Central memory CD4-positive, alpha-beta T cell (primary cell): ENCODE measurements around the gene SENP7.
A peak's percentile ranks its signal among the peaks of the same experiment; 100 is the strongest.

Experiments
- DNase-seq: peaks from one replicate; pipeline ENCODE4 v3.0.0; 2022

The SENP7 gene

GRCh38 chr3:101423984-101424888, 88.8 kb downstream of the SENP7 start:
- DNase-seq = no peak

GRCh38 chr3:101418851-101419250, 94.2 kb downstream of the SENP7 start:
- DNase-seq = no peak

DNA sequence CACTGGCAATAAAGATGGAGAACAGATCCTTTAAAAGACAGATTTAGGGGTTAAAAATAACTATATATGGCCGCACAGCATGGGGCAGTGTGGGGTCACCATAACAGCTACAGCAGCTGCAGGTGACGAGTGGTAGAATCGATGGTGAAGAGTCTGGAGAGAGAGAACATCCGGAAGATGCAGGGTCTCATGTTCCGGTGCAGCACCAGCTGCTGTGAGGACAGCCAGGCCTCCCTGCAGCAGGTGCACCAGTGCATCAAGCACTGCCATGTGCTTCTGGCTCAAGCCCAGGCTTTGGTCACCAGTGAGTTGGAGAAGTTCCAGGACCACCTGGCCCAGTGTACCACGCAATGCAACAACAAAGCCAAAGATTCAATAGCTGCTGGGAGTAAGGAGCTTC, 98.9 kb downstream of the SENP7 start:
- no peak for DNase-seq

DNA sequence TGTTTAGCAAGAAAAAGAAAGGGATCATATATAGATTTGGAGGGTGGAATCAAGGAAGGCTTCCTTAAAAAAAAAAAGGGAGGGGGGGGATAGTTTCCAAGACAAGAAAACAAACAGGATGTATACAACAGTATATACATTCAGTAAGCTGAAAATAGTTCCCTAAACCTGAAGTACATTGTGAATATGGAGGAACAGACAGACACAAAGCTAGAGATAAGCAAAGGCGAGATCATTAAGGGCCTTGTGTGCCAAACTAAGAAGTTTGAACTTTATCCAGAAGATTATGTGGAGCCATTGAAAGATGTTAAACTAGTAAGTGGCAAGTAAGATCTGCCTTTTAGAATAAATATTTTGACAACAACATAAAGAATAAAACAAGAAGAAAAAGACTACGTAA, 99.4 kb downstream of the SENP7 start:
- no peak for DNase-seq

DNA sequence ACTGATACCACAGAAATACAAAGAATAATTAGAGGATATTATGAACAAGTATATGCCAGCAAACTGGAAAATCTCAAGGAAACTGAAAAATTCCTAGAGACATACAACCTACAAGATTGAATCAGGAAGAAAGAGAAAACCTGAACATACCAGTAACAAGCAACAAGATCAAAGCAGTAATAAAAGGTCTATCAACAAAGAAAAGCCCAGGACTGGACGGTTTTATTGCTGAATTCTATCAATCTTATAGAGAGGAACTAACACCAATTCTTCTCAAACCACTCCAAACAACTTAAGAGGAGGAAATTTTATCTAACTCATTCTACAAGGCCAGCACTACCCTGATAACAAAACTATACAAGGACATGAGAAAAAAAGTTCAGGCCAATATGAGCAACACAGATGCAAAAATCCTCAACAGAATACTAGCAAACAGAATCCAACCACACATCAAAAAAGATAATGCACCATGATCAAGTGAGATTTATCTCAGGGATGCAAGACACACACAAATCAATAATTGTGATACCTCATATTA, 121.5 kb downstream of the SENP7 start:
- no peak for DNase-seq

- no peak for DNase-seq
Observed at GRCh38 chr3:101388706-101389105, 124.3 kb downstream of the SENP7 start.

DNA sequence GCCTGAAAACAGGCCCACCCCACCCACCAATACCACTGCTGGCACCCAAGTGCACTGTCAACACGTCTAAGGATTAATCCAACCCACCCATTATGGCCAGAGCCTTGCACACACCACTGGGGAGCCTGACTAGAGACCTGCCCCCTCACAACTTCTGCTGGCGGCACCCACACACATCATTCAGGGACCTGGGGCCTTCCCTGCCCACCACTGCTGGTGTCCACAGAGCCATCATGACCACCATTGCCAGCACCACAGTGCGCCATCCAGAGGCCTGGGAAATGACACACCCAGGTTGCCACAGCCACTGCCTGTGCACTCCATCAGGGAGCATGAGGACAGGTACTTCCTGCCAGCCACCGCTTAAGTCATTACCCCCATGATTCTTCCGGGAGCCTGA, 125.7 kb downstream of the SENP7 start:
- DNase-seq = no peak

GRCh38 chr3:101384426-101384825, 128.6 kb downstream of the SENP7 start:
- DNase-seq = no peak

- no peak for DNase-seq
Observed at GRCh38 chr3:101383656-101384055, 129.4 kb downstream of the SENP7 start.

DNA sequence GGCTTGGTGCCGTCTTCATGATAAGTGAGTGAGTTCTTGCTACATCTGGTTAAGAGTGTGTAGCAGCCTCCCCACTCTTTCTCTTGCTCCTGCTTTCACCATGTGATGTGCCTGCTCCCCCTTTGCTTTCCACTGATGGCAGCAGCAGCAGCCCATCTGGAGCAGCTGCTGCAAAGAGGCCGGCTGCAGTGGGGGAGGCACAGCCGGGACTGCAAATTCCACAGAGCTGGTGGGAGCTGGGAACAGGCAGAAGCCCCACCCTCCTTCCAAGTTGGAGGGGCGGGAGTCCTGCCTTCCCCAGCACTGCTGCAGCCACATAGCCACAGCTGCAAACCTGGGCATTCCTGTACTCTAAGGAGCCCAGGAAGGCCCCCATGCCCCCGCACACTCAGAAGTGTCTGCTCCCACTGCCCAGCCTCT, 129.8 kb downstream of the SENP7 start:
- DNase-seq = no peak

DNA sequence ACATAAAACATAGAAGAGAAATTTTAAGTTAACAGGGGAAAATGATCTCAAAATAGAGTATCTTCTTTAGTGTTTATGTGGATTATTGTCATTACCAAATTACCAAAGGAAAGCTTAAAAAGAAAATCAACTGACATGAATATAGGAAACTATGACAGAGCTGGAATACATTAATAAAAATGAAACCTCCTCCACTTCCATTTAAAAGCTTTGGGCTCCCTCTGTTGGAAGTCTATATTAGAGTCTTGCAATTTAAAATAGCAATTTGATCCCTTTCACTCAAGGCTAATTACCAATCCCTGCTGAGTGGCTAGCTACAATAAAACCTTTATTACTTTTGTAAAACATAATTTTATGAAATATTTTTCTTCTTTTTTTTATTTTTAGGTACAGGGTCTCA, 131.2 kb downstream of the SENP7 start:
- peak; percentile 21 for DNase-seq

DNA sequence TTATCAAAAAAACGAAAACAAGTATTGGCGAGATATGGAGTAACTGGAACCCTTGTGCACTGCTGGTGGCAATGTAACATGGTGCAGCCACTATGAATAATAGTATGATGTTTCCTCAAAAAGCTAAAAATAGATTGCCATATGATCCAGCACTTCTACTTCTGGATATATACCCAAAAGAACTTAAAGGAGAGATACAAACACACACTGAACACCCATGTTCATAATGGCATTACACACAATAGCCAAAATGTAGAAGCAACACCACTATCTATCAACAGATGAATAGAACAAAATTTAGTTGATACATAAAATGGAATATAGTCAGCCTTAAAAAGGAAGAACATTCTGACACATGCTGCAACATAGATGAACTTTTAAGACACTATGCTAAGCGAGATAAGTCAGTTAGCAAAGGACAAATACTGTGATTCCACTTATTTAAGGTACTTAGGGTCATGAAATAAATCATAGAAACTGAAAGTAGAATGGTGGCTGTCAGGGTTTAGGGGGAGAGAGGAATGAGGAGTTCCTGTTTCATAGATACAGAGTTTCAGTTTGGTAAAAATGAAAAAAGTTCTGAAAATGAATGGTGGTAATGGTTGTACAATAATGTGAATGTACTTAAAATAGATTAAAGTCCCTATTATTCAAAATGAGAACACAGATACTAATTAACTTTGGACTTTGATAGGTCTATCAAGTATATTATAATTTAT, 133.2 kb downstream of the SENP7 start:
- no peak for DNase-seq

GRCh38 chr3:101377796-101378195, 135.2 kb downstream of the SENP7 start:
- no peak for DNase-seq

GRCh38 chr3:101377209-101377608, 135.8 kb downstream of the SENP7 start:
- DNase-seq = no peak

DNA sequence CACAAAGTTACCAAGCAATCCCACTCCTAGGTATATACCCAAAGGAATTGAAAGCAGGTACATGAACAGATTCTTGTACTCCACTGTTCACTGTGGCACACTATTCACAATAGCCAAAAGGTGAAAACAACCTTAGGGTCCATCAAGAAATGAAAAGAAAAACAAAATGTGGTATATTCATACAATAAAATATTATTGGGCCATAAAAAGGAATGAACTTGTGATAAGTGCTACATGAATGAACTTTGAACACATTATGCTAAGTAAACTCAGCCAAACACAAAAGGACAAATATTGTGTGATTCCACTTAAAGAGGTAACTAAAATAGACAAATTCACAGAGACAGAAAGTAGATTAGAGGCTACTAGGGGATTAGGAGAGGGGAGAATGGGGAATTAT, 137.4 kb downstream of the SENP7 start:
- DNase-seq = no peak

DNA sequence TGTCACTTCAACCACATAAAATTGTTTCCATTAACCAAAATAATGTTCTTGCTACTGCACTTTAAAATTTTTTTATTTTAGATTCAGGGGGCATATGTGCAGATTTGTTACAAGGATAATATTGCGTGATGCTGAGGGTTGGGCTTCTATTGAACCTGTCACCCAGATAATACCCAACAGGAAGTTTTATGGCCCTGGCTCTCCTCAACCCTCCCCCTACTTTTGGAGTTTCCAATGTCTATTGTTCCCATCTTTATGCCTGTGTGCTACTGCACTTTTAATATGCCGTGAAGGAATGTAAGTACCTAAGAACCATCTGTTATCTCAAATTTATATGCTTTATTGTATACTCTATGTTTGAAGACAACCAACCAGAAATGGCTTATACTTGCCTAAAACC, 150.6 kb downstream of the SENP7 start:
- no peak for DNase-seq

GRCh38 chr3:101351829-101352228, 161.2 kb downstream of the SENP7 start:
- DNase-seq = no peak

- DNase-seq = no peak
Observed at GRCh38 chr3:101340591-101340990, 172.4 kb downstream of the SENP7 start.

DNA sequence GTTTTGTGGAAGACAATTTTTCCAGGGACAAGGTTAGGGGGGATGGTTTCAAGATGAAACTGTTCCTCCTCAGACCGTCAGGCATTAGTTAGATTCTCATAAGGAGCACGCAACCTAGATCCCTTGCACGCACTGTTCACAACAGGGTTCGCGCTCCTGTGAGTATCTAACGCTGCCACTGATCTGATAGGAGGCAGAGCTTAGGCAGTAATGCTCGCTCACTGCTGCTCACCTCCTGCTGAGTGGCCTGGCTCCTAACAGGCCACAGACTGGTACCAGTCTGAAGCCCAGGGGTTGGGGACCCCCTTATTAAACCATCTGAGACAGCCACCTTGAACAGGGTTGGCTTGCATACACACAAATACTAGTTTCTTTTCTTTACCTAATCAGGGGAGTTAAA, 179.1 kb downstream of the SENP7 start:
- no peak for DNase-seq

GRCh38 chr3:101329016-101329673, 183.9 kb downstream of the SENP7 start:
- no peak for DNase-seq

DNA sequence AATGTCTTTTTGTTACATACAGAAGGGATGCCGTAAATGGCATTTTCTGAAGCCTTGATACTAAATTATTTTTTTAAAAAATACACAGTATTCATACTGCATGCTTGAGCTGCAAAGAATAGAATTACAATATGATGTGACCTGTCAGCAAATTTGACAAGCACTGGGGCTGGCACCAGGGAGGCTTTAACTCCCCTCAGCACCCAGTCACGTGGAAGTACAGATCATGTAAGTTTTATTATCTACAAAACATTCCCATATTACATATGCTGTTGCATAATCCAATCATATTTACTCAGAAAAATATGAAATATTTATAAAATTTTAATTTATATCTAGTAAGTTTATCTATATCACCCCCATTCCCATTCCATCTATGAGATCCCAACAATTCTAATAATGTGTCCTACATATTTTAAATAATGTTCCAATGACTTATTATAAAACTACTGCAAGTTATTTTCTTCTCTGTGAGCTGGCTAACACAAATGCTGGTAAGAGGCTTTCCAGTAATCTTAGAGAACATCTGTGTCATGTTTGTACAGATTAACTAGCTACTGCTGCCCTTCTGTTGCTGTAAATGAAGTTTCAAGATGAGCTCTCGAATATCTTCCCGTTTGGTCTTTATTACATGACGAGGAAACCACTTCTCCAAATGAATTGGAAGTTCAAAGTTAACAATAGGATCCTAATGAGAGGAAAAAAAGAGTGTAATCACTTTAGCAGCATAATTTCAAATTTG, 187.4 kb downstream of the SENP7 start:
- DNase-seq = no peak

DNA sequence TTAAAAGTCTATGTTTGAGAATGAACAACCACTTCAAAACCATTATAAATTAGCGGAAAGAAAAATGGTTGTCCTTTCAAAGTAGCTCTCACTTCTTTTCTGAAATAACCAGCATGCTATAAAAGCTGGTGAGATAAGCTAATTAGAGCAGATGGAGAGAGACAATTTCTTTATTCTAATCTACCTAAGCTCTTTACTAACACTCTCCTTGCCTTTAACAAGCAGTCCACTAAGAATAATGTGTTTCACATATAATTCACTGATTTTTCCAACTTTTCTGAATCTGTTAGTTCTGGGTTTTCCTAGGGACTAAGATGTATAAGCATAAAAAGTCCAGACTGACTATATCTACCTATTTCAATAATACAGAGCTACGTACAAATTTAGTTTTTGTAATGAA, 192.5 kb downstream of the SENP7 start, which contains the start of gene IMPG2:
Gene IMPG2 (minus strand): TSS at position 101 of the 400 bp plus-strand sequence. CDS start 203 bp downstream, outside the sequence.
- DNase-seq = no peak
